B cell (primary cell): ENCODE data around the gene CRTC1. TPM values are rescaled to one million over a fixed set of nuclear protein-coding genes. Genes with fewer than 3 reads are reported as not detected.
A peak's percentile ranks its signal among the peaks of the same experiment; 100 is the strongest.

Experiments
- ATAC-seq: fragments of 200-7000 bp; cut with Tn5 transposase; one replicate; pipeline ENCODE4 v1.10.0; 2021; ENCODE audit warnings: low read depth, mild to moderate bottlenecking, moderate number of reproducible peaks, moderate library complexity
- CTCF ChIA-PET: fragments of 350-600 bp; sonication (Branson Sonifier 250); formaldehyde crosslinking; loops from one replicate; lab custom pipeline; 2021; ENCODE audit warnings: antibody characterized with exemption, inconsistent platforms; lab: Charles Lee
- POLR2A ChIA-PET: fragments of 350-600 bp; sonication (Branson Sonifier 250); formaldehyde crosslinking; loops from one replicate; lab custom pipeline; 2021; ENCODE audit warnings: antibody characterized with exemption; lab: Charles Lee
- DNase-seq: peaks from one replicate; pipeline ENCODE4 v3.0.0; 2013
- H2AFZ ChIP-seq: 2 replicates; pipeline ENCODE4 v1.6.1; 2012; ENCODE audit warnings: mild to moderate bottlenecking, low read depth, low read length; ENCODE audit not compliant: insufficient read depth, poor library complexity, severe bottlenecking
- H3K27ac ChIP-seq, 2 donors: 1 replicate in 1 of 2; 2 replicates in 1 of 2; pipeline ENCODE4 v1.5.1; 2012 to 2013; ENCODE audit warnings: low read length in 2 of 2, mild to moderate bottlenecking in 2 of 2, moderate library complexity in 1 of 2
- H3K27me3 ChIP-seq, 4 experiments: fragments of 200-600 bp in 1 of 4; sonication (generic) in 1 of 4; replicated peaks in 1 of 4; 1 replicate in 2 of 4; 2 replicates in 2 of 4; pipeline versions ENCODE4 v1.6.1 to v1.7.0; 2013 to 2016; ENCODE audit warnings: low read length in 3 of 4, mild to moderate bottlenecking in 2 of 4, mixed read lengths in 1 of 4, moderate library complexity in 1 of 4; ENCODE audit not compliant: insufficient read depth in 4 of 4, control insufficient read depth in 3 of 4; ENCODE audit errors: control extremely low read depth in 1 of 4
- H3K36me3 ChIP-seq, 2 experiments: replicated peaks in 1 of 2; 1 replicate in 1 of 2; 2 replicates in 1 of 2; pipeline versions ENCODE4 v1.6.1 to v1.7.1; 2013; ENCODE audit warnings: low read length in 1 of 2; ENCODE audit not compliant: insufficient read depth in 2 of 2, control insufficient read depth in 1 of 2; ENCODE audit errors: control extremely low read depth in 1 of 2, extremely low read depth in 1 of 2
- H3K4me1 ChIP-seq, 2 donors: fragments of 200-600 bp in 1 of 2; sonication (generic) in 1 of 2; 1 replicate in 1 of 2; 2 replicates in 1 of 2; pipeline versions ENCODE4 v1.5.1 to v1.6.1; 2013 to 2017; ENCODE audit warnings: low read length in 2 of 2; ENCODE audit not compliant: control insufficient read depth in 2 of 2, insufficient read depth in 2 of 2
- H3K4me2 ChIP-seq: replicated peaks from 2 replicates; pipeline ENCODE3; 2012; ENCODE audit warnings: mild to moderate bottlenecking, low read depth, low read length; ENCODE audit not compliant: poor library complexity, severe bottlenecking
- H3K4me3 ChIP-seq, 5 experiments: fragments of 200-600 bp in 1 of 5; sonication (generic) in 1 of 5; 1 replicate in 3 of 5; 2 replicates in 2 of 5; pipeline versions ENCODE4 v1.5.1 to v1.7.0; 2011 to 2016; ENCODE audit warnings: low read length in 4 of 5, mild to moderate bottlenecking in 4 of 5, low read depth in 2 of 5, control low read depth in 1 of 5, moderate library complexity in 1 of 5; ENCODE audit not compliant: insufficient read depth in 1 of 5; ENCODE audit errors: control extremely low read depth in 1 of 5, extremely low read depth in 1 of 5
- H3K79me2 ChIP-seq: fragments of 200-600 bp; sonication (generic); one replicate; pipeline ENCODE4 v1.6.0; 2016; ENCODE audit warnings: low read length; ENCODE audit not compliant: control insufficient read depth, insufficient read depth
- H3K9ac ChIP-seq: fragments of 200-600 bp; sonication (generic); 2 replicates; pipeline ENCODE4 v1.6.1; 2017; ENCODE audit warnings: mild to moderate bottlenecking, low read length, moderate library complexity
- H3K9me3 ChIP-seq, 3 donors: one replicate each; pipeline versions ENCODE4 v1.6.1 to v1.7.1; 2013; ENCODE audit warnings: low read length in 2 of 3; ENCODE audit not compliant: control insufficient read depth in 2 of 3, insufficient read depth in 1 of 3; ENCODE audit errors: control extremely low read depth in 1 of 3
- H4K20me1 ChIP-seq: 2 replicates; pipeline ENCODE4 v1.6.0; 2012; ENCODE audit warnings: mild to moderate bottlenecking, low read length; ENCODE audit not compliant: insufficient read depth, control insufficient read depth, poor library complexity, severe bottlenecking
- H3K27ac Mint-ChIP-seq: one replicate; pipeline ENCODE4 v1.8.0; 2021; ENCODE audit warnings: mixed read lengths
- H3K27me3 Mint-ChIP-seq: one replicate; pipeline ENCODE4 v1.8.0; 2021; ENCODE audit warnings: mixed read lengths
- H3K4me1 Mint-ChIP-seq: one replicate; pipeline ENCODE4 v1.8.0; 2021; ENCODE audit warnings: mixed read lengths
- H3K4me3 Mint-ChIP-seq: one replicate; pipeline ENCODE4 v1.8.0; 2021; ENCODE audit warnings: mixed read lengths
- H3K9me3 Mint-ChIP-seq: one replicate; pipeline ENCODE4 v1.8.0; 2022; ENCODE audit warnings: mixed read lengths; ENCODE audit not compliant: insufficient read depth
- EZH2 ChIP-seq: IDR thresholded peaks from 2 replicates; pipeline ENCODE4 v1.6.1; 2012; ENCODE audit warnings: borderline replicate concordance, low read depth, mild to moderate bottlenecking, moderate library complexity, low read length; ENCODE audit not compliant: insufficient read depth, poor library complexity, severe bottlenecking
- WGBS: methylation state at CpG from one replicate; pipeline ENCODE4 v1.1.5; 2013; ENCODE audit warnings: missing lambda C conversion rate; ENCODE audit not compliant: insufficient coverage; 5-methylcytosine and 5-hydroxymethylcytosine counted together
- intact Hi-C: fragments of 100-400 bp; cut with micrococcal nuclease; formaldehyde crosslinking; loops from one replicate; pipeline ENCODE4 v1.10.0; 2022
- polyA plus RNA-seq: library from polyadenylated mRNA; depleted of rRNA; stranded (reverse); fragments of >200 nt; gene quantifications from 2 replicates; pipeline ENCODE4 v1.2.3, GENCODE V29; 2012
- total RNA-seq, 2 donors: library from RNA; stranded (reverse); fragments of 120-200 nt in 1 of 2; gene quantifications; 1 replicate in 1 of 2; 2 replicates in 1 of 2; pipeline versions ENCODE4 v1.2.3 to v1.2.4, GENCODE V29; 2013 to 2022
- TF ChIP-seq, protein P1 (sequence below): fragments of 200-600 bp; IDR thresholded peaks from one replicate; pipeline ENCODE4 v1.8.0; 2022; ENCODE audit warnings: antibody characterized with exemption, mild to moderate bottlenecking

The CRTC1 gene
- total and polyA plus RNA-seq, 2 donors (not counting 1 experiment from before 2014, with no cell fraction given): 15.9 to 30.1 TPM

DNA sequence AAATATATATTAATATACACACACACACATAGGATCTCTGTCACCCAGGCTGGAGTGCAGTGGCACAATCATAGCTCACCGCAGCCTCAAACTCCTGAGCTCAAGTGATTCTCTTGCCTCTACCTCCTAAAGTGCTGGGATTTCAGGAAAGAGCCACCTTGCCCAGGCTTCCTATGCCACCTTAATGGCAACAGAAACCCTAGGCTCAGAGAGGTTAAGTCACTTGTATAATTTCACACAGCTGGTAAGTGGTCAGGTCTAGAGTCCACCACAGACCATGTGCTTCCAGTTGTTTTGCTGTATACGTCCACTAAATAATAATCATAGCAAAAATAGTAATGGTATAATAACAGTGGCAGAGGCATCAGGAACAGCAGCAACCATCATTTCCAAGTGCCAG, 147.0 kb downstream of the CRTC1 start:
- Histone ChIP-seq H3K36me3 (peaks cover 6 to 7% of the 10 kb centered on the region in 2 experiments), H2AFZ (no peak overlapping the region), H4K20me1 (peaks cover 33% of the 10 kb centered on the region), H3K9ac (no peak overlapping the region), H3K9me3 (peaks cover 2 to 22% (median 6%) of the 10 kb centered on the region in 3 donors), H3K4me3 (no peak overlapping the region), H3K27ac (no peak overlapping the region), H3K79me2 (peaks cover 36% of the 10 kb centered on the region), H3K4me2 (no peak overlapping the region), H3K4me1 (peaks cover 26 to 29% of the 10 kb centered on the region in 2 donors), H3K27me3 (no peaks in the 10 kb centered on the region)
- no peak for TF ChIP-seq EZH2
- TF ChIP-seq, protein P1, sequence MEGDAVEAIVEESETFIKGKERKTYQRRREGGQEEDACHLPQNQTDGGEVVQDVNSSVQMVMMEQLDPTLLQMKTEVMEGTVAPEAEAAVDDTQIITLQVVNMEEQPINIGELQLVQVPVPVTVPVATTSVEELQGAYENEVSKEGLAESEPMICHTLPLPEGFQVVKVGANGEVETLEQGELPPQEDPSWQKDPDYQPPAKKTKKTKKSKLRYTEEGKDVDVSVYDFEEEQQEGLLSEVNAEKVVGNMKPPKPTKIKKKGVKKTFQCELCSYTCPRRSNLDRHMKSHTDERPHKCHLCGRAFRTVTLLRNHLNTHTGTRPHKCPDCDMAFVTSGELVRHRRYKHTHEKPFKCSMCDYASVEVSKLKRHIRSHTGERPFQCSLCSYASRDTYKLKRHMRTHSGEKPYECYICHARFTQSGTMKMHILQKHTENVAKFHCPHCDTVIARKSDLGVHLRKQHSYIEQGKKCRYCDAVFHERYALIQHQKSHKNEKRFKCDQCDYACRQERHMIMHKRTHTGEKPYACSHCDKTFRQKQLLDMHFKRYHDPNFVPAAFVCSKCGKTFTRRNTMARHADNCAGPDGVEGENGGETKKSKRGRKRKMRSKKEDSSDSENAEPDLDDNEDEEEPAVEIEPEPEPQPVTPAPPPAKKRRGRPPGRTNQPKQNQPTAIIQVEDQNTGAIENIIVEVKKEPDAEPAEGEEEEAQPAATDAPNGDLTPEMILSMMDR: no peak
- H3K27ac Mint-ChIP-seq: no peak overlapping the region
- POLR2A ChIA-PET: no interaction called here
- intact Hi-C loops: loop anchor here (2.0 to 5.0 kb wide), 5 partner anchors 43 to 628 kb away; partner anchors contain the start of genes COPE, DDX49, RAB3A and REX1BD
- ATAC-seq (no peak), DNase-seq (no peak)
- H3K9me3 Mint-ChIP-seq: no peaks in the 10 kb centered on the region
- peak overlapping the region; percentile 67 for H3K4me3 Mint-ChIP-seq
- H3K27me3 Mint-ChIP-seq: peaks cover 8% of the 10 kb centered on the region
- H3K4me1 Mint-ChIP-seq: peaks cover 26% of the 10 kb centered on the region
- CTCF ChIA-PET: interaction anchor here (0.6 to 1.2 kb wide), 2 partner anchors 43 to 52 kb away, joined by 3 read pairs; no protein-coding TSS in a partner anchor
- no CpG with 5 or more reads among the region's 2 CpGs for WGBS
